ENCODE results near the gene DCDC2B.

DCDC2B gene

DNA sequence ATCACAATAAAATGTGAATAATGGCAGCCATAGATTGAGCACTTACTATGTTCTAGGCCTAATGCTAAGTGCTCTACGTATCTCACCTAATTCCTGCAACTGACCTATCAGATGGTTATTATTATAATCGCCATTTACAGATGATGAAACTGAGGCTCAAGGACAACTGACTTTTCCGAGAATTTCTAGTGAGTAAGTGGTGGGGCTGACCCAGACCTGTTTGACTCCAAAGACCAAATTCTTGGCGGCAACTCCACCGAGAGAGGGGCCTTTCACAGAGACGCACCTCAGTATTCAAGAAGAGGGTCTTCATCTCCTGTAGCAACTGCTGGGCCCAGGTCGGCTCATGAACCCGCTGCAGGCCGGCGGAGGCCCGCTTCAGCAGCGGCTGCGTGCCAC is 12.7 kb downstream of the DCDC2B start:
- TF ChIP-seq PPARA (CRISPR knock-in tag; IDR thresholded peaks at IDR 0.05; ENCODE audit: borderline replicate concordance) (no peak), GLIS3 (CRISPR knock-in tag; IDR thresholded peaks at IDR 0.05) (no peak), ESRRG (CRISPR knock-in tag; IDR thresholded peaks at IDR 0.05) (no peak), BACH2 (CRISPR knock-in tag; IDR thresholded peaks at IDR 0.05; ENCODE audit: borderline replicate concordance) (no peak), ZNF70 (CRISPR knock-in tag; IDR thresholded peaks at IDR 0.05) (no peak), ZFP3 (CRISPR knock-in tag; IDR thresholded peaks at IDR 0.05) (no peak), ZC3H10 (CRISPR knock-in tag; IDR thresholded peaks at IDR 0.05) (no peak), ZNF8 (CRISPR knock-in tag; IDR thresholded peaks at IDR 0.05) (no peak), SNAI2 (CRISPR knock-in tag; IDR thresholded peaks at IDR 0.05) (no peak), ZNF565 (CRISPR knock-in tag; conservative IDR thresholded peaks at IDR 0.05; ENCODE audit: low read depth) (no peak), ZFP30 (CRISPR knock-in tag; IDR thresholded peaks at IDR 0.05) (no peak), OSR1 (CRISPR knock-in tag; IDR thresholded peaks at IDR 0.05) (no peak), ISL1 (CRISPR knock-in tag; IDR thresholded peaks at IDR 0.05) (no peak), CSDC2 (CRISPR knock-in tag; IDR thresholded peaks at IDR 0.05) (no peak), RARB (CRISPR knock-in tag; IDR thresholded peaks at IDR 0.05) (no peak)
- TF ChIP-seq, protein P1, sequence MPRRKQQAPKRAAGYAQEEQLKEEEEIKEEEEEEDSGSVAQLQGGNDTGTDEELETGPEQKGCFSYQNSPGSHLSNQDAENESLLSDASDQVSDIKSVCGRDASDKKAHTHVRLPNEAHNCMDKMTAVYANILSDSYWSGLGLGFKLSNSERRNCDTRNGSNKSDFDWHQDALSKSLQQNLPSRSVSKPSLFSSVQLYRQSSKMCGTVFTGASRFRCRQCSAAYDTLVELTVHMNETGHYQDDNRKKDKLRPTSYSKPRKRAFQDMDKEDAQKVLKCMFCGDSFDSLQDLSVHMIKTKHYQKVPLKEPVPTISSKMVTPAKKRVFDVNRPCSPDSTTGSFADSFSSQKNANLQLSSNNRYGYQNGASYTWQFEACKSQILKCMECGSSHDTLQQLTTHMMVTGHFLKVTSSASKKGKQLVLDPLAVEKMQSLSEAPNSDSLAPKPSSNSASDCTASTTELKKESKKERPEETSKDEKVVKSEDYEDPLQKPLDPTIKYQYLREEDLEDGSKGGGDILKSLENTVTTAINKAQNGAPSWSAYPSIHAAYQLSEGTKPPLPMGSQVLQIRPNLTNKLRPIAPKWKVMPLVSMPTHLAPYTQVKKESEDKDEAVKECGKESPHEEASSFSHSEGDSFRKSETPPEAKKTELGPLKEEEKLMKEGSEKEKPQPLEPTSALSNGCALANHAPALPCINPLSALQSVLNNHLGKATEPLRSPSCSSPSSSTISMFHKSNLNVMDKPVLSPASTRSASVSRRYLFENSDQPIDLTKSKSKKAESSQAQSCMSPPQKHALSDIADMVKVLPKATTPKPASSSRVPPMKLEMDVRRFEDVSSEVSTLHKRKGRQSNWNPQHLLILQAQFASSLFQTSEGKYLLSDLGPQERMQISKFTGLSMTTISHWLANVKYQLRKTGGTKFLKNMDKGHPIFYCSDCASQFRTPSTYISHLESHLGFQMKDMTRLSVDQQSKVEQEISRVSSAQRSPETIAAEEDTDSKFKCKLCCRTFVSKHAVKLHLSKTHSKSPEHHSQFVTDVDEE (CRISPR knock-in tag; IDR thresholded peaks at IDR 0.05), result no peak
- TF ChIP-seq, protein P2, sequence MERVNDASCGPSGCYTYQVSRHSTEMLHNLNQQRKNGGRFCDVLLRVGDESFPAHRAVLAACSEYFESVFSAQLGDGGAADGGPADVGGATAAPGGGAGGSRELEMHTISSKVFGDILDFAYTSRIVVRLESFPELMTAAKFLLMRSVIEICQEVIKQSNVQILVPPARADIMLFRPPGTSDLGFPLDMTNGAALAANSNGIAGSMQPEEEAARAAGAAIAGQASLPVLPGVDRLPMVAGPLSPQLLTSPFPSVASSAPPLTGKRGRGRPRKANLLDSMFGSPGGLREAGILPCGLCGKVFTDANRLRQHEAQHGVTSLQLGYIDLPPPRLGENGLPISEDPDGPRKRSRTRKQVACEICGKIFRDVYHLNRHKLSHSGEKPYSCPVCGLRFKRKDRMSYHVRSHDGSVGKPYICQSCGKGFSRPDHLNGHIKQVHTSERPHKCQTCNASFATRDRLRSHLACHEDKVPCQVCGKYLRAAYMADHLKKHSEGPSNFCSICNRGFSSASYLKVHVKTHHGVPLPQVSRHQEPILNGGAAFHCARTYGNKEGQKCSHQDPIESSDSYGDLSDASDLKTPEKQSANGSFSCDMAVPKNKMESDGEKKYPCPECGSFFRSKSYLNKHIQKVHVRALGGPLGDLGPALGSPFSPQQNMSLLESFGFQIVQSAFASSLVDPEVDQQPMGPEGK (CRISPR knock-in tag; IDR thresholded peaks at IDR 0.05; ENCODE audit: borderline replicate concordance), result no peak
- TF ChIP-seq, protein P3, sequence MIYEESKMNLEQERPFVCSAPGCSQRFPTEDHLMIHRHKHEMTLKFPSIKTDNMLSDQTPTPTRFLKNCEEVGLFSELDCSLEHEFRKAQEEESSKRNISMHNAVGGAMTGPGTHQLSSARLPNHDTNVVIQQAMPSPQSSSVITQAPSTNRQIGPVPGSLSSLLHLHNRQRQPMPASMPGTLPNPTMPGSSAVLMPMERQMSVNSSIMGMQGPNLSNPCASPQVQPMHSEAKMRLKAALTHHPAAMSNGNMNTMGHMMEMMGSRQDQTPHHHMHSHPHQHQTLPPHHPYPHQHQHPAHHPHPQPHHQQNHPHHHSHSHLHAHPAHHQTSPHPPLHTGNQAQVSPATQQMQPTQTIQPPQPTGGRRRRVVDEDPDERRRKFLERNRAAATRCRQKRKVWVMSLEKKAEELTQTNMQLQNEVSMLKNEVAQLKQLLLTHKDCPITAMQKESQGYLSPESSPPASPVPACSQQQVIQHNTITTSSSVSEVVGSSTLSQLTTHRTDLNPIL (CRISPR knock-in tag; IDR thresholded peaks at IDR 0.05; ENCODE audit: low read depth), result no peak
- TF ChIP-seq, protein P4, sequence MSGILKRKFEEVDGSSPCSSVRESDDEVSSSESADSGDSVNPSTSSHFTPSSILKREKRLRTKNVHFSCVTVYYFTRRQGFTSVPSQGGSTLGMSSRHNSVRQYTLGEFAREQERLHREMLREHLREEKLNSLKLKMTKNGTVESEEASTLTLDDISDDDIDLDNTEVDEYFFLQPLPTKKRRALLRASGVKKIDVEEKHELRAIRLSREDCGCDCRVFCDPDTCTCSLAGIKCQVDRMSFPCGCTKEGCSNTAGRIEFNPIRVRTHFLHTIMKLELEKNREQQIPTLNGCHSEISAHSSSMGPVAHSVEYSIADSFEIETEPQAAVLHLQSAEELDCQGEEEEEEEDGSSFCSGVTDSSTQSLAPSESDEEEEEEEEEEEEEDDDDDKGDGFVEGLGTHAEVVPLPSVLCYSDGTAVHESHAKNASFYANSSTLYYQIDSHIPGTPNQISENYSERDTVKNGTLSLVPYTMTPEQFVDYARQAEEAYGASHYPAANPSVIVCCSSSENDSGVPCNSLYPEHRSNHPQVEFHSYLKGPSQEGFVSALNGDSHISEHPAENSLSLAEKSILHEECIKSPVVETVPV (CRISPR knock-in tag; IDR thresholded peaks at IDR 0.05), result no peak
- ATAC-seq, result peak; percentile 3; the same call in 2 of the 3 replicates

DNA sequence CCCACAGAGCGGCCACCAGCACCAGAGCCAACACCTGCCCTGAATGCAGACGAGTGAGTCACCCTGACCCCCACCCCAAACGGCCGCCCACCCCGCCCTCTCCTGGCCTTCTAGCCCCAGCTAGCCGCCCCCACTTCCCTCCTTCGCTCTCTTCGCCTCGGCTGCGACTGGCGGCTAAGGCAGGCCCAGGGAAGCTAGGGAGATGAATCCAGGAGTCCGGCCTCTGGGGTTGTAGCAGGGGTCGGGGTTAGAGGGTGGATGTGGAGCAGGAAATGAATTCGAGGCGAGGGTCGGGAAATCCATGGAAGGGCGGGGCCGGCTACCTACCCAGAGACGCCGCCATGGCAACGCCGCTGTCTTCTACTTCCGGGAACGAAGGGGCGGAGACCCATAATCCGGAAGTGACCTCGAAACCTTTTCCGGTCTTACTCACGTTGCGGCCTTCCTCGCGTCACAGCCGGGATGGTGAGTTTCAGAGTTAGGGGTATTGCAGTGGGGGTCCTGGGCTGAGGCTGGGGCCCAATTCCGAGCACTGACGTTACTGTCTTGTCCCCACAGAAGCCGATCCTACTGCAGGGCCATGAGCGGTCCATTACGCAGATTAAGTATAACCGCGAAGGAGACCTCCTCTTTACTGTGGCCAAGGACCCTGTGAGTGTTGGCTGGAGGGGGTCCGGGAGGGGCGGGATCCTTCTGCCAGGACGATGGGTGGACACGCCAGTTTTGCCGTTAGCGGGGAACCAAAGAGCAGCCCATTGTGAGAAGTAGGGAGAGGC is 13.3 kb downstream of the DCDC2B start, which contains the start of the genes EIF3I and TMEM234:
EIF3I (plus strand) TSS at position 428 of the 776 bp plus-strand sequence; CDS start at position 463, 35 bp downstream.
TMEM234 (minus strand) TSS at position 374 of the 776 bp plus-strand sequence; CDS start at position 343, 31 bp downstream.
- peak; percentile 96 for ATAC-seq
- no peak for TF ChIP-seq TCF4 (CRISPR knock-in tag; IDR thresholded peaks at IDR 0.05; ENCODE audit: borderline replicate concordance)
- TF ChIP-seq OSR1 (CRISPR knock-in tag; IDR thresholded peaks at IDR 0.05), result no peak
- TF ChIP-seq ARNTL (CRISPR knock-in tag; IDR thresholded peaks at IDR 0.05; ENCODE audit: borderline replicate concordance, low read depth), result no peak
- TF ChIP-seq ESRRG (CRISPR knock-in tag; IDR thresholded peaks at IDR 0.05), result no peak
- TF ChIP-seq, protein P5, sequence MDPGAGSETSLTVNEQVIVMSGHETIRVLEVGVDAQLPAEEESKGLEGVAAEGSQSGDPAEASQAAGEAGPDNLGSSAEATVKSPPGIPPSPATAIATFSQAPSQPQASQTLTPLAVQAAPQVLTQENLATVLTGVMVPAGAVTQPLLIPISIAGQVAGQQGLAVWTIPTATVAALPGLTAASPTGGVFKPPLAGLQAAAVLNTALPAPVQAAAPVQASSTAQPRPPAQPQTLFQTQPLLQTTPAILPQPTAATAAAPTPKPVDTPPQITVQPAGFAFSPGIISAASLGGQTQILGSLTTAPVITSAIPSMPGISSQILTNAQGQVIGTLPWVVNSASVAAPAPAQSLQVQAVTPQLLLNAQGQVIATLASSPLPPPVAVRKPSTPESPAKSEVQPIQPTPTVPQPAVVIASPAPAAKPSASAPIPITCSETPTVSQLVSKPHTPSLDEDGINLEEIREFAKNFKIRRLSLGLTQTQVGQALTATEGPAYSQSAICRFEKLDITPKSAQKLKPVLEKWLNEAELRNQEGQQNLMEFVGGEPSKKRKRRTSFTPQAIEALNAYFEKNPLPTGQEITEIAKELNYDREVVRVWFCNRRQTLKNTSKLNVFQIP (CRISPR knock-in tag; IDR thresholded peaks at IDR 0.05; ENCODE audit: borderline replicate concordance, low read depth), result no peak
- TF ChIP-seq, protein P2 (CRISPR knock-in tag; IDR thresholded peaks at IDR 0.05; ENCODE audit: borderline replicate concordance), result no peak
- TF ChIP-seq, protein P1 (CRISPR knock-in tag; IDR thresholded peaks at IDR 0.05), result no peak
- TF ChIP-seq ZNF8 (CRISPR knock-in tag; IDR thresholded peaks at IDR 0.05), result no peak
- TF ChIP-seq CSDC2 (CRISPR knock-in tag; IDR thresholded peaks at IDR 0.05), result no peak
- TF ChIP-seq BACH2 (CRISPR knock-in tag; IDR thresholded peaks at IDR 0.05; ENCODE audit: borderline replicate concordance), result no peak
- TF ChIP-seq, protein P3 (CRISPR knock-in tag; IDR thresholded peaks at IDR 0.05; ENCODE audit: low read depth), result no peak
- TF ChIP-seq SNAI2 (CRISPR knock-in tag; IDR thresholded peaks at IDR 0.05), result no peak
- no peak for TF ChIP-seq ISL1 (CRISPR knock-in tag; IDR thresholded peaks at IDR 0.05)
- no peak for TF ChIP-seq ZNF565 (CRISPR knock-in tag; conservative IDR thresholded peaks at IDR 0.05; ENCODE audit: low read depth)
- no peak for TF ChIP-seq TOX (CRISPR knock-in tag; IDR thresholded peaks at IDR 0.05; ENCODE audit: borderline replicate concordance)
